ENCODE measurements around the gene MS4A5.

Gene MS4A5

DNA sequence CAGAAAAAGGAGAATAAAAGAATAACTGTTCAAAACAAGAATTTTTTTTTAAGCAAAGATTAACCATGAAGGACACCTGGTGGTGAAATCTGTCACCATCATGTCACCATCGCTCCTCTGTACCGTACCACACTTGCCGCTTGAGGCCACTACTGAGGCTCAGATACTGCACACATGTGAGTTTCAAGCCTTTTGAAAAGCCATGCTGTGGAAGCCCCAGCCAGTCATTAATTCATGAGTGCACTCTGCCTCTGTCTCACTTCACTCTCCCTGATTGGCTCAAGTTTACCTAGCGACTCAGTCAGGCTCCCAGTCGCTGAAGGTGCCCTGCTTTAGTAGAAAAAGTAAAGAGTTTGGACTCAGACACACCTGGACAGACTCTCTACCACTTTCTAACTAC lies 56.6 kb downstream of the MS4A5 start:
- peak in 1 of 2 donors; percentile 4 for DNase-seq

GRCh38 chr11:60492488-60493009 lies 63.2 kb downstream of the MS4A5 start, which contains the start of gene MS4A12:
Gene MS4A12, plus strand, starts transcription at chr11:60492778. Its CDS starts 4,541 bp downstream, at chr11:60497319.
- DNase-seq, result no peak

GRCh38 chr11:60493454-60493853 lies 64.1 kb downstream of the MS4A5 start:
- no peak for DNase-seq

Measured in stimulated activated CD4-positive, alpha-beta T cell treated with anti-CD3 and anti-CD28 coated beads, Interleukin-2, amount 100 ng/mL, for 24 hours (primary cell).